Esophagus muscularis mucosa (tissue), 4 donors: Measurements from ENCODE around the gene NBAS. TPM values are rescaled to one million over a fixed set of nuclear protein-coding genes. Genes with fewer than 3 reads are reported as not detected.

Experiments
- DNase-seq: peaks from one replicate; pipeline ENCODE4 v3.0.0-alpha.2; 2017; ENCODE audit errors: extremely low spot score
- H3K27ac ChIP-seq, 4 donors: fragments of 200-600 bp; sonication (generic); replicated peaks in 1 of 4; 1 replicate in 3 of 4; 2 replicates in 1 of 4; pipeline ENCODE4 v1.5.1; 2016 to 2019; ENCODE audit warnings: mild to moderate bottlenecking in 1 of 4
- H3K27me3 ChIP-seq, 4 donors: fragments of 200-600 bp; sonication (generic); one replicate each; pipeline versions ENCODE4 v1.5.1 to v1.6.0; 2016 to 2019
- H3K36me3 ChIP-seq, 4 donors: fragments of 200-600 bp; sonication (generic); one replicate each; pipeline ENCODE4 v1.5.1; 2016 to 2019
- H3K4me1 ChIP-seq, 4 donors: fragments of 200-600 bp; sonication (generic); one replicate each; pipeline ENCODE4 v1.5.1; 2016 to 2019
- H3K4me3 ChIP-seq, 4 donors: fragments of 200-600 bp; sonication (generic); 1 replicate in 2 of 4; 2 replicates in 2 of 4; pipeline ENCODE4 v1.5.1; 2016 to 2019; ENCODE audit warnings: mild to moderate bottlenecking in 4 of 4, moderate library complexity in 1 of 4
- H3K9me3 ChIP-seq, 4 donors: fragments of 200-600 bp; sonication (generic); 1 replicate in 3 of 4; 2 replicates in 1 of 4; pipeline ENCODE4 v1.5.1; 2016 to 2019
- CTCF ChIP-seq, 3 experiments: fragments of 200-600 bp in 2 of 3; fragments of 450-650 bp in 1 of 3; sonication (generic) in 2 of 3; IDR thresholded peaks; one replicate each; pipeline ENCODE4 v1.5.1; 2017 to 2019; ENCODE audit warnings: antibody characterized with exemption in 3 of 3, mild to moderate bottlenecking in 2 of 3, moderate library complexity in 1 of 3
- EP300 ChIP-seq: sonication (generic); formaldehyde crosslinking; IDR thresholded peaks from one replicate; pipeline ENCODE4 v1.6.1; 2017; ENCODE audit warnings: antibody characterized with exemption
- POLR2A ChIP-seq: fragments of 450-650 bp; IDR thresholded peaks from one replicate; pipeline ENCODE4 v1.6.1; 2017; ENCODE audit warnings: antibody characterized with exemption, moderate library complexity, mild to moderate bottlenecking, low read depth
- POLR2AphosphoS5 ChIP-seq, 2 donors: sonication (generic); formaldehyde crosslinking; IDR thresholded peaks; one replicate each; pipeline ENCODE4 v1.6.1; 2017; ENCODE audit warnings: antibody characterized with exemption in 2 of 2
- WGBS: methylation state at CpG from one replicate; pipeline ENCODE4 v1.1.5; 2018; 5-methylcytosine and 5-hydroxymethylcytosine counted together
- intact Hi-C: fragments of 100-400 bp; cut with DNase I; formaldehyde crosslinking; loops from one replicate; pipeline ENCODE4 v1.15.1; 2023
- total RNA-seq, 4 donors: library from RNA; depleted of rRNA; stranded (reverse); fragments of >200 nt; gene quantifications; one replicate each; pipeline versions ENCODE4 v1.1.0 to v1.2.1, GENCODE V29; 2016

The NBAS gene
- total RNA-seq, 4 donors from 2014 or later: 39.2 to 43.6 (median 42.0) TPM

GRCh38 chr2:15238028-15238427, 323.1 kb downstream of the NBAS start:
- H3K4me1 ChIP-seq: no peaks in the 10 kb centered on the region
- no peak for TF ChIP-seq EP300
- TF ChIP-seq POLR2A: no peak
- TF ChIP-seq POLR2AphosphoS5 (IDR thresholded peaks at IDR 0.05): no peak
- TF ChIP-seq CTCF (IDR thresholded peaks at IDR 0.05): no peak
- H3K27me3 ChIP-seq: no peaks in the 10 kb centered on the region
- H3K4me3 ChIP-seq: no peak overlapping the region
- no peak for DNase-seq
- no peak overlapping the region for H3K27ac ChIP-seq
- no peaks in the 10 kb centered on the region for H3K9me3 ChIP-seq
- intact Hi-C loops: no loop called here
- WGBS: 85% methylated on average over 5 of the region's 5 CpGs
- H3K36me3 ChIP-seq: peaks cover 0 to 9% (median 4%) of the 10 kb centered on the region in 4 donors

- intact Hi-C loops: no loop called here
- no peak overlapping the region for H3K27ac ChIP-seq
- H3K4me3 ChIP-seq: no peak overlapping the region
- H3K9me3 ChIP-seq: no peaks in the 10 kb centered on the region
- 92% methylated on average over 7 of the region's 7 CpGs for WGBS
- no peaks in the 10 kb centered on the region for H3K4me1 ChIP-seq
- DNase-seq: no peak
- H3K36me3 ChIP-seq: peaks cover 6 to 37% (median 12%) of the 10 kb centered on the region in 4 donors
- H3K27me3 ChIP-seq: no peaks in the 10 kb centered on the region
- TF ChIP-seq CTCF (IDR thresholded peaks at IDR 0.05) (no peak), EP300 (no peak), POLR2AphosphoS5 (IDR thresholded peaks at IDR 0.05) (no peak), POLR2A (no peak)
Measured at GRCh38 chr2:15230599-15231192, 330.4 kb downstream of the NBAS start.

- intact Hi-C loops: no loop called here
- H3K4me1 ChIP-seq: peaks cover 0 to 14% (median 0%) of the 10 kb centered on the region in 4 donors
- DNase-seq: no peak
- TF ChIP-seq CTCF (IDR thresholded peaks at IDR 0.05) (no peak), POLR2A (no peak), POLR2AphosphoS5 (IDR thresholded peaks at IDR 0.05) (no peak), EP300 (no peak)
- no peaks in the 10 kb centered on the region for H3K9me3 ChIP-seq
- no peak overlapping the region for H3K27ac ChIP-seq
- H3K27me3 ChIP-seq: no peaks in the 10 kb centered on the region
- no peak overlapping the region for H3K4me3 ChIP-seq
- 54% methylated on average over 2 of the region's 2 CpGs for WGBS
- peaks cover 6 to 25% (median 9%) of the 10 kb centered on the region in 4 donors for H3K36me3 ChIP-seq
Measured at GRCh38 chr2:15226661-15227060, 334.5 kb downstream of the NBAS start.

GRCh38 chr2:15225131-15225530, 336.0 kb downstream of the NBAS start:
- intact Hi-C loops: no loop called here
- Histone ChIP-seq H3K4me3 (no peak overlapping the region), H3K27me3 (no peaks in the 10 kb centered on the region), H3K36me3 (peaks cover 0 to 17% (median 5%) of the 10 kb centered on the region in 4 donors), H3K9me3 (no peaks in the 10 kb centered on the region), H3K4me1 (peaks cover 0 to 14% (median 0%) of the 10 kb centered on the region in 4 donors), H3K27ac (no peak overlapping the region)
- TF ChIP-seq EP300: no peak
- TF ChIP-seq POLR2A: no peak
- no peak for TF ChIP-seq POLR2AphosphoS5 (IDR thresholded peaks at IDR 0.05)
- TF ChIP-seq CTCF (IDR thresholded peaks at IDR 0.05): no peak
- DNase-seq: no peak
- WGBS: 96% methylated on average over 4 of the region's 4 CpGs

- Histone ChIP-seq H3K4me1 (peaks cover 0 to 14% (median 0%) of the 10 kb centered on the region in 4 donors), H3K36me3 (peaks cover 0 to 17% (median 3%) of the 10 kb centered on the region in 4 donors), H3K27me3 (no peaks in the 10 kb centered on the region), H3K9me3 (no peaks in the 10 kb centered on the region), H3K27ac (no peak overlapping the region), H3K4me3 (no peak overlapping the region)
- intact Hi-C loops: no loop called here
- 94% methylated on average over 6 of the region's 6 CpGs for WGBS
- no peak for DNase-seq
- TF ChIP-seq EP300 (no peak), POLR2AphosphoS5 (IDR thresholded peaks at IDR 0.05) (no peak), POLR2A (no peak), CTCF (IDR thresholded peaks at IDR 0.05) (no peak)
Measured at GRCh38 chr2:15224641-15225040, 336.5 kb downstream of the NBAS start.
